Astrocyte (in vitro differentiated cells and primary cell): ENCODE results near the gene SLC25A10. TPM values are rescaled to one million over a fixed set of nuclear protein-coding genes. Genes with fewer than 3 reads are reported as not detected.

Source experiments
- DNase-seq: peaks from one replicate; pipeline ENCODE4 v3.0.0-alpha.2; 2010; ENCODE audit warnings: low read depth
- FAIRE-seq: peaks from 2 replicates; lab custom pipeline; 2011; peaks lifted over from hg19 to GRCh38; lab: Jason Lieb, UNC
- H2AFZ ChIP-seq: 2 replicates; pipeline ENCODE4 v1.6.0; 2012; ENCODE audit warnings: low read depth, low read length, inconsistent platforms
- H3K27ac ChIP-seq: 2 replicates; pipeline ENCODE4 v1.5.1; 2011; ENCODE audit warnings: low read depth, low read length, inconsistent platforms
- H3K27me3 ChIP-seq: 2 replicates; pipeline ENCODE4 v1.6.0; 2011; ENCODE audit warnings: low read length, inconsistent platforms; ENCODE audit not compliant: insufficient read depth
- H3K36me3 ChIP-seq: 2 replicates; pipeline ENCODE4 v1.5.1; 2011; ENCODE audit warnings: low read length, inconsistent platforms; ENCODE audit not compliant: insufficient read depth
- H3K4me1 ChIP-seq: 2 replicates; pipeline ENCODE4 v1.5.1; 2011; ENCODE audit warnings: low read length, inconsistent platforms; ENCODE audit not compliant: insufficient read depth
- H3K4me2 ChIP-seq: 2 replicates; pipeline ENCODE4 v1.6.0; 2012; ENCODE audit warnings: low read length, inconsistent platforms
- H3K4me3 ChIP-seq: 2 replicates; pipeline ENCODE4 v1.5.1; 2011; ENCODE audit warnings: low read depth, mild to moderate bottlenecking, low read length, inconsistent platforms; ENCODE audit not compliant: insufficient read depth
- H3K79me2 ChIP-seq: 2 replicates; pipeline ENCODE4 v1.6.0; 2012; ENCODE audit warnings: mild to moderate bottlenecking, low read length, inconsistent platforms; ENCODE audit not compliant: insufficient read depth
- H3K9ac ChIP-seq: 2 replicates; pipeline ENCODE4 v1.6.0; 2012; ENCODE audit warnings: mild to moderate bottlenecking, low read length, inconsistent platforms
- H3K9me3 ChIP-seq: 2 replicates; pipeline ENCODE4 v1.5.1; 2012; ENCODE audit warnings: low read depth, mild to moderate bottlenecking, low read length, inconsistent platforms; ENCODE audit not compliant: insufficient read depth
- H4K20me1 ChIP-seq: 2 replicates; pipeline ENCODE4 v1.6.0; 2012; ENCODE audit warnings: low read length, inconsistent platforms; ENCODE audit not compliant: insufficient read depth
- H3K27ac Mint-ChIP-seq: one replicate; pipeline ENCODE4 v1.8.0; 2021; ENCODE audit warnings: mild to moderate bottlenecking, mixed read lengths; ENCODE audit not compliant: unreplicated experiment
- H3K27me3 Mint-ChIP-seq: one replicate; pipeline ENCODE4 v1.8.0; 2021; ENCODE audit warnings: low read depth, mixed read lengths; ENCODE audit not compliant: unreplicated experiment
- H3K36me3 Mint-ChIP-seq: one replicate; pipeline ENCODE4 v1.8.0; 2021; ENCODE audit warnings: low read depth, mixed read lengths; ENCODE audit not compliant: unreplicated experiment
- H3K4me1 Mint-ChIP-seq: one replicate; pipeline ENCODE4 v1.8.0; 2021; ENCODE audit warnings: low read depth, mixed read lengths; ENCODE audit not compliant: unreplicated experiment
- H3K4me3 Mint-ChIP-seq: one replicate; pipeline ENCODE4 v1.8.0; 2021; ENCODE audit warnings: mild to moderate bottlenecking, moderate library complexity, mixed read lengths; ENCODE audit not compliant: unreplicated experiment
- H3K9me3 Mint-ChIP-seq: one replicate; pipeline ENCODE4 v1.8.0; 2021; ENCODE audit warnings: mild to moderate bottlenecking, mixed read lengths; ENCODE audit not compliant: unreplicated experiment
- EZH2 ChIP-seq: IDR thresholded peaks from 2 replicates; pipeline ENCODE4 v1.6.1; 2012; ENCODE audit warnings: mild to moderate bottlenecking, low read length, inconsistent platforms; ENCODE audit not compliant: insufficient read depth
- total RNA-seq: library from RNA; stranded (reverse); gene quantifications from 2 replicates; pipeline ENCODE4 v1.2.1, GENCODE V29; 2021
- TF ChIP-seq, protein P1 (sequence below): IDR thresholded peaks from 2 replicates; pipeline ENCODE4 v1.5.1; 2011; ENCODE audit warnings: low read depth, mild to moderate bottlenecking, inconsistent platforms, low read length, moderate library complexity; ENCODE audit not compliant: insufficient read depth

The SLC25A10 gene
- total RNA-seq, 1 donor from 2014 or later = 9.3 TPM

GRCh38 chr17:81710514-81711308 is 1.4 kb upstream of the SLC25A10 start:
- H3K9ac ChIP-seq = peak overlapping the region; percentile 27
- H3K4me3 ChIP-seq = peak overlapping the region; percentile 5

GRCh38 chr17:81712468-81713003 is 452 bp downstream of the SLC25A10 start:
- Histone ChIP-seq H3K9ac (peak overlapping the region; percentile 72), H3K4me3 (peak overlapping the region; percentile 63), H3K9me3 (no peaks in the 10 kb centered on the region), H3K4me2 (peak overlapping the region; percentile 89), H4K20me1 (peaks cover 39% of the 10 kb centered on the region), H3K27ac (peak overlapping the region; percentile 19), H3K4me1 (peaks cover 34% of the 10 kb centered on the region), H3K27me3 (no peaks in the 10 kb centered on the region), H3K36me3 (no peaks in the 10 kb centered on the region), H2AFZ (no peak overlapping the region), H3K79me2 (peaks cover 13% of the 10 kb centered on the region)
- no peak for TF ChIP-seq EZH2
- TF ChIP-seq, protein P1, sequence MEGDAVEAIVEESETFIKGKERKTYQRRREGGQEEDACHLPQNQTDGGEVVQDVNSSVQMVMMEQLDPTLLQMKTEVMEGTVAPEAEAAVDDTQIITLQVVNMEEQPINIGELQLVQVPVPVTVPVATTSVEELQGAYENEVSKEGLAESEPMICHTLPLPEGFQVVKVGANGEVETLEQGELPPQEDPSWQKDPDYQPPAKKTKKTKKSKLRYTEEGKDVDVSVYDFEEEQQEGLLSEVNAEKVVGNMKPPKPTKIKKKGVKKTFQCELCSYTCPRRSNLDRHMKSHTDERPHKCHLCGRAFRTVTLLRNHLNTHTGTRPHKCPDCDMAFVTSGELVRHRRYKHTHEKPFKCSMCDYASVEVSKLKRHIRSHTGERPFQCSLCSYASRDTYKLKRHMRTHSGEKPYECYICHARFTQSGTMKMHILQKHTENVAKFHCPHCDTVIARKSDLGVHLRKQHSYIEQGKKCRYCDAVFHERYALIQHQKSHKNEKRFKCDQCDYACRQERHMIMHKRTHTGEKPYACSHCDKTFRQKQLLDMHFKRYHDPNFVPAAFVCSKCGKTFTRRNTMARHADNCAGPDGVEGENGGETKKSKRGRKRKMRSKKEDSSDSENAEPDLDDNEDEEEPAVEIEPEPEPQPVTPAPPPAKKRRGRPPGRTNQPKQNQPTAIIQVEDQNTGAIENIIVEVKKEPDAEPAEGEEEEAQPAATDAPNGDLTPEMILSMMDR = no peak
- Mint-ChIP-seq H3K9me3 (no peaks in the 10 kb centered on the region), H3K4me3 (peak overlapping the region; percentile 85), H3K36me3 (peaks cover 2% of the 10 kb centered on the region), H3K27me3 (no peaks in the 10 kb centered on the region), H3K27ac (peak overlapping the region; percentile 87), H3K4me1 (peaks cover 7% of the 10 kb centered on the region)
- FAIRE-seq (no peak), DNase-seq (no peak)

More at GRCh38 chr17:81710514-81711308, 1.4 kb upstream of the SLC25A10 start:
- no peak for TF ChIP-seq EZH2
- TF ChIP-seq, protein P1 = no peak
- Histone ChIP-seq H3K36me3 (peaks cover 5% of the 10 kb centered on the region), H3K27ac (no peak overlapping the region), H3K27me3 (no peaks in the 10 kb centered on the region), H3K4me1 (peaks cover 34% of the 10 kb centered on the region), H4K20me1 (peaks cover 49% of the 10 kb centered on the region), H3K4me2 (peak overlapping the region; percentile 89), H2AFZ (no peak overlapping the region), H3K79me2 (peaks cover 18% of the 10 kb centered on the region), H3K9me3 (no peaks in the 10 kb centered on the region)
- Mint-ChIP-seq H3K4me3 (peak overlapping the region; percentile 77), H3K9me3 (no peaks in the 10 kb centered on the region), H3K4me1 (peaks cover 7% of the 10 kb centered on the region), H3K27me3 (no peaks in the 10 kb centered on the region), H3K27ac (peak overlapping the region; percentile 41), H3K36me3 (peaks cover 8% of the 10 kb centered on the region)
- FAIRE-seq (no peak), DNase-seq (no peak)
